IMR-90 (cell line): ENCODE results near the gene LRRC37A3. TPM values are rescaled to one million over a fixed set of nuclear protein-coding genes. Genes with fewer than 3 reads are reported as not detected.

Experiments
- ATAC-seq: fragments of 200-7000 bp; cut with Tn5 transposase; 2 replicates; pipeline ENCODE4 v1.9.1; 2020; ENCODE audit warnings: low read depth, mild to moderate bottlenecking, moderate library complexity
- BruUV-seq: library from RNA; stranded (reverse); fragments of 400-500 nt; replicated peaks from 2 replicates; lab custom pipeline; 2021; lab: Mats Ljungman, UMichigan
- CTCF ChIA-PET: fragments of 300-600 bp; formaldehyde crosslinking; extraction: SDS; loops from one replicate; lab custom pipeline; 2021; ENCODE audit warnings: antibody characterized with exemption; lab: Yijun Ruan, JAX
- POLR2A ChIA-PET: fragments of 300-600 bp; sonication (Branson Sonifier 250); formaldehyde crosslinking; loops from one replicate; lab custom pipeline; 2022; ENCODE audit warnings: antibody characterized with exemption; ENCODE audit not compliant: unreplicated experiment; lab: Charles Lee
- DNase-seq: peaks from one replicate; pipeline ENCODE4 v3.0.0; 2013
- H2AFZ ChIP-seq: replicated peaks from 2 replicates; pipeline ENCODE3; 2013; ENCODE audit warnings: low read length, mild to moderate bottlenecking; ENCODE audit not compliant: poor library complexity
- H2AK5ac ChIP-seq: 2 replicates; pipeline ENCODE4 v1.6.1; 2013; ENCODE audit warnings: low read depth, low read length, inconsistent platforms
- H2AK9ac ChIP-seq: replicated peaks from 2 replicates; pipeline ENCODE3; 2013; ENCODE audit warnings: mild to moderate bottlenecking, low read depth, low read length, moderate library complexity; ENCODE audit not compliant: poor library complexity
- H2BK120ac ChIP-seq: 2 replicates; pipeline ENCODE4 v1.6.1; 2013; ENCODE audit warnings: low read depth, low read length, inconsistent platforms
- H2BK15ac ChIP-seq: 3 replicates; pipeline ENCODE4 v1.6.1; 2013; ENCODE audit warnings: low read depth, low read length, inconsistent platforms
- H2BK20ac ChIP-seq: 2 replicates; pipeline ENCODE4 v1.6.1; 2013; ENCODE audit warnings: low read depth, mild to moderate bottlenecking, inconsistent platforms, low read length, moderate library complexity
- H2BK5ac ChIP-seq: 2 replicates; pipeline ENCODE4 v1.6.1; 2013; ENCODE audit warnings: mild to moderate bottlenecking, low read depth, low read length, inconsistent platforms; ENCODE audit not compliant: poor library complexity, severe bottlenecking
- H3K14ac ChIP-seq: replicated peaks from 2 replicates; pipeline ENCODE4 v1.6.1; 2013; ENCODE audit warnings: low read depth, low read length, inconsistent platforms
- H3K18ac ChIP-seq: 2 replicates; pipeline ENCODE4 v1.6.1; 2013; ENCODE audit warnings: low read depth, low read length, control low read depth
- H3K23ac ChIP-seq: 2 replicates; pipeline ENCODE4 v1.6.1; 2013; ENCODE audit warnings: low read depth, low read length, inconsistent platforms
- H3K27ac ChIP-seq: 2 replicates; pipeline ENCODE4 v1.5.1; 2013; ENCODE audit warnings: mild to moderate bottlenecking, control low read depth, low read length; ENCODE audit not compliant: insufficient read depth
- H3K27me3 ChIP-seq: 2 replicates; pipeline ENCODE4 v1.6.1; 2013; ENCODE audit warnings: low read length; ENCODE audit not compliant: control insufficient read depth, insufficient read depth
- H3K36me3 ChIP-seq: 2 replicates; pipeline ENCODE4 v1.6.1; 2013; ENCODE audit warnings: low read length, mixed read lengths; ENCODE audit not compliant: control insufficient read depth, insufficient read depth
- H3K4ac ChIP-seq: 2 replicates; pipeline ENCODE4 v1.6.1; 2013; ENCODE audit warnings: low read depth, low read length, inconsistent platforms
- H3K4me1 ChIP-seq: 2 replicates; pipeline ENCODE4 v1.6.1; 2013; ENCODE audit warnings: low read length, mixed read lengths; ENCODE audit not compliant: control insufficient read depth, insufficient read depth
- H3K4me2 ChIP-seq: 2 replicates; pipeline ENCODE4 v1.6.1; 2013; ENCODE audit warnings: low read depth, mild to moderate bottlenecking, control low read depth, low read length, moderate library complexity
- H3K4me3 ChIP-seq: 2 replicates; pipeline ENCODE4 v1.5.1; 2013; ENCODE audit warnings: low read depth, mild to moderate bottlenecking, control low read depth, low read length, moderate library complexity; ENCODE audit not compliant: insufficient read depth
- H3K56ac ChIP-seq: 2 replicates; pipeline ENCODE4 v1.6.1; 2013; ENCODE audit warnings: low read length, inconsistent platforms; ENCODE audit not compliant: insufficient read depth; ENCODE audit errors: extremely low read depth
- H3K79me1 ChIP-seq, 2 experiments: 2 replicates each; pipeline ENCODE4 v1.6.1; 2013; ENCODE audit warnings: low read length in 2 of 2, inconsistent platforms in 1 of 2, low read depth in 1 of 2
- H3K9ac ChIP-seq: 2 replicates; pipeline ENCODE4 v1.6.1; 2013; ENCODE audit warnings: low read depth, low read length, control low read depth
- H3K9me1 ChIP-seq: 2 replicates; pipeline ENCODE4 v1.6.1; 2013; ENCODE audit warnings: low read length, inconsistent platforms; ENCODE audit not compliant: insufficient read depth
- H3K9me3 ChIP-seq: 2 replicates; pipeline ENCODE4 v1.6.1; 2013; ENCODE audit warnings: low read length; ENCODE audit not compliant: control insufficient read depth, insufficient read depth
- H4K20me1 ChIP-seq: 2 replicates; pipeline ENCODE4 v1.6.1; 2013; ENCODE audit warnings: low read length, inconsistent platforms; ENCODE audit not compliant: insufficient read depth
- H4K5ac ChIP-seq: 2 replicates; pipeline ENCODE4 v1.6.1; 2013; ENCODE audit warnings: mild to moderate bottlenecking, low read depth, low read length, control low read depth
- H4K8ac ChIP-seq, 2 experiments: 2 replicates each; pipeline ENCODE4 v1.6.1; 2013; ENCODE audit warnings: low read depth in 2 of 2, low read length in 2 of 2, control low read depth in 1 of 2, inconsistent platforms in 1 of 2
- H4K91ac ChIP-seq: 2 replicates; pipeline ENCODE4 v1.6.1; 2013; ENCODE audit warnings: low read depth, low read length, inconsistent platforms; ENCODE audit not compliant: insufficient read depth
- BHLHE40 ChIP-seq: fragments of 150-350 bp; IDR thresholded peaks from 2 replicates; pipeline ENCODE4 v1.6.1; 2016; ENCODE audit warnings: mild to moderate bottlenecking, low read depth, low read length
- MAFK ChIP-seq: IDR thresholded peaks from 2 replicates; pipeline ENCODE4 v1.6.1; 2012; ENCODE audit warnings: low read depth, low read length, improper control_type of control experiment
- MAZ ChIP-seq: IDR thresholded peaks from 2 replicates; pipeline ENCODE4 v1.6.1; 2012; ENCODE audit warnings: low read depth, mild to moderate bottlenecking, low read length, improper control_type of control experiment, moderate library complexity, borderline replicate concordance
- NFE2L2 ChIP-seq: fragments of 150-350 bp; IDR thresholded peaks from 2 replicates; pipeline ENCODE4 v1.6.1; 2016; ENCODE audit warnings: low read depth, mild to moderate bottlenecking, low read length
- RFX5 ChIP-seq: IDR thresholded peaks from 2 replicates; pipeline ENCODE4 v1.8.0; 2012; ENCODE audit warnings: low read depth, mild to moderate bottlenecking, low read length, moderate library complexity
- USF2 ChIP-seq: fragments of 150-350 bp; IDR thresholded peaks from 2 replicates; pipeline ENCODE4 v1.6.1; 2017; ENCODE audit warnings: mild to moderate bottlenecking, antibody characterized with exemption, low read length, low read depth
- WGBS, 2 experiments: methylation state at CpG; one replicate each; pipeline versions ENCODE4 v1.1.5 to v1.1.7; 2013; ENCODE audit warnings: missing lambda C conversion rate in 2 of 2; ENCODE audit not compliant: insufficient read length in 1 of 2; ENCODE audit errors: extremely low coverage in 2 of 2; 5-methylcytosine and 5-hydroxymethylcytosine counted together
- dilution Hi-C: fragments of 300-500 bp; cut with HindIII; formaldehyde crosslinking; loops from one replicate; pipeline ENCODE4 v1.14.3; 2018; ENCODE audit warnings: low sequenced_read_pairs; ENCODE audit not compliant: unreplicated experiment
- in situ Hi-C: fragments of 300-500 bp; cut with MboI; formaldehyde crosslinking; loops from 3 replicates; pipeline ENCODE4 v1.14.3; 2019; ENCODE audit warnings: low sequenced_read_pairs, inconsistent platforms, mixed read lengths
- intact Hi-C: fragments of 100-400 bp; cut with micrococcal nuclease; formaldehyde crosslinking; loops from 2 replicates; pipeline ENCODE4 v1.10.0; 2022
- polyA plus RNA-seq, 3 experiments: library from polyadenylated mRNA; depleted of rRNA; stranded (reverse); fragments of >200 nt; gene quantifications; 2 replicates each; pipeline ENCODE4 v1.2.3, GENCODE V29; 2012; ENCODE audit warnings: low replicate concordance in 1 of 3
- total RNA-seq: library from RNA; depleted of rRNA; stranded (reverse); fragments of >200 nt; gene quantifications from 2 replicates; pipeline ENCODE4 v1.2.3, GENCODE V29; 2012

The LRRC37A3 gene
- total and polyA plus RNA-seq, 2 of the 4 experiments (the other 2 are of a cell fraction) = 3.1 to 4.5 TPM

- ATAC-seq = no peak
- DNase-seq = no peak
- no peak overlapping the region for H2BK120ac ChIP-seq
- intact Hi-C loops (no loop called here), in situ Hi-C loops (no loop called here), dilution Hi-C loops (no loop called here)
- no peak overlapping the region for H3K9ac ChIP-seq
- H4K8ac ChIP-seq = no peak overlapping the region
- ChIA-PET POLR2A (interaction anchor here (0.6 kb wide), 1 partner anchor 79 kb away, joined by 3 read pairs; no protein-coding TSS in a partner anchor), CTCF (no interaction called here)
- H3K9me3 ChIP-seq = no peaks in the 10 kb centered on the region
- no peak overlapping the region for H2AK5ac ChIP-seq
- H2AK9ac ChIP-seq = no peak overlapping the region
- no peak overlapping the region for H3K27ac ChIP-seq
- H4K20me1 ChIP-seq = no peaks in the 10 kb centered on the region
- H3K4me2 ChIP-seq = no peak overlapping the region
- H3K18ac ChIP-seq = no peak overlapping the region
- no peaks in the 10 kb centered on the region for H3K36me3 ChIP-seq
- BruUV-seq = no TSS peak
- TF ChIP-seq MAZ = no peak
- TF ChIP-seq BHLHE40 = no peak
- no peak for TF ChIP-seq NFE2L2
- no peak for TF ChIP-seq USF2
- no peak for TF ChIP-seq RFX5
- no peak for TF ChIP-seq MAFK
- no peak overlapping the region for H2BK20ac ChIP-seq
- H2BK5ac ChIP-seq = no peak overlapping the region
- no peak overlapping the region for H4K91ac ChIP-seq
- H3K4me1 ChIP-seq = no peaks in the 10 kb centered on the region
- no peak overlapping the region for H4K5ac ChIP-seq
- H3K56ac ChIP-seq = no peak overlapping the region
- H3K27me3 ChIP-seq = no peaks in the 10 kb centered on the region
- no CpG with 5 or more reads among the region's 1 CpG for WGBS, 2 experiments
- H2AFZ ChIP-seq = no peak overlapping the region
- H3K4ac ChIP-seq = no peak overlapping the region
- no peak overlapping the region for H3K14ac ChIP-seq
- no peaks in the 10 kb centered on the region for H3K79me1 ChIP-seq
- H3K4me3 ChIP-seq = no peak overlapping the region
- no peak overlapping the region for H3K23ac ChIP-seq
- no peaks in the 10 kb centered on the region for H3K9me1 ChIP-seq
- no peak overlapping the region for H2BK15ac ChIP-seq
These were observed 32.6 kb upstream of the LRRC37A3 start for GRCh38 chr17:64951877-64952276.
